Measurements from ENCODE around the gene SDK1. TPM values are rescaled to one million over a fixed set of nuclear protein-coding genes. Genes with fewer than 3 reads are reported as not detected.

Gene SDK1
- total RNA-seq, 3 donors from 2014 or later (not counting 1 experiment from before 2014, with no cell fraction given) = 0.05 to 0.11 TPM; not detected in 1

GRCh38 chr7:4144172-4144701, 843.2 kb downstream of the SDK1 start:
- no peak overlapping the region for H3K4me3 ChIP-seq (ENCODE audit: low read length)
- H3K27me3 Mint-ChIP-seq (ENCODE audit: low read depth in 2 of 2) = peaks cover 6 to 7% of the 10 kb centered on the region in 2 donors
- H3K9me3 Mint-ChIP-seq = no peaks in the 10 kb centered on the region
- H3K27ac ChIP-seq (ENCODE audit: low read length) = no peak overlapping the region
- no peaks in the 10 kb centered on the region for H3K36me3 Mint-ChIP-seq
- intact Hi-C loops (cut with micrococcal nuclease) = no loop called here
- WGBS (ENCODE audit: insufficient coverage) = 43% methylated on average over 20 of the region's 20 CpGs
- no peak for ATAC-seq
- peak overlapping the region in 1 of 2 donors; percentile 15 for H3K27ac Mint-ChIP-seq
- H3K4me1 Mint-ChIP-seq = peaks cover 6 to 15% of the 10 kb centered on the region in 2 donors
- peak overlapping the region; percentile 69 for H3K4me3 Mint-ChIP-seq
- no peak for TF ChIP-seq CTCF (IDR thresholded peaks at IDR 0.05)
- H3K27me3 ChIP-seq (ENCODE audit: control insufficient read depth, insufficient read depth, low read length) = no peaks in the 10 kb centered on the region
- no peaks in the 10 kb centered on the region for H3K9me3 ChIP-seq (ENCODE audit: control insufficient read depth, insufficient read depth, low read length)
- peaks cover 3% of the 10 kb centered on the region for H3K4me1 ChIP-seq (ENCODE audit: control insufficient read depth, insufficient read depth, low read length)
- no peak for DNase-seq
- H3K36me3 ChIP-seq (ENCODE audit: control insufficient read depth, insufficient read depth, low read length) = no peaks in the 10 kb centered on the region

- no peaks in the 10 kb centered on the region for H3K27me3 ChIP-seq (ENCODE audit: control insufficient read depth, insufficient read depth, low read length)
- WGBS (ENCODE audit: insufficient coverage) = 18% methylated on average over 25 of the region's 25 CpGs
- peaks cover 3% of the 10 kb centered on the region for H3K4me1 ChIP-seq (ENCODE audit: control insufficient read depth, insufficient read depth, low read length)
- Mint-ChIP-seq H3K9me3 (no peaks in the 10 kb centered on the region), H3K27me3 (ENCODE audit: low read depth in 2 of 2) (peaks cover 6 to 7% of the 10 kb centered on the region in 2 donors), H3K4me1 (peaks cover 6 to 15% of the 10 kb centered on the region in 2 donors), H3K36me3 (no peaks in the 10 kb centered on the region), H3K4me3 (peak overlapping the region; percentile 69), H3K27ac (peak overlapping the region in 1 of 2 donors; percentile 15)
- peak in 1 of 3 donors; percentile 17 for ATAC-seq
- no peak for DNase-seq
- no peaks in the 10 kb centered on the region for H3K9me3 ChIP-seq (ENCODE audit: control insufficient read depth, insufficient read depth, low read length)
- intact Hi-C loops (cut with micrococcal nuclease) = no loop called here
- no peak for TF ChIP-seq CTCF (IDR thresholded peaks at IDR 0.05)
- no peak overlapping the region for H3K4me3 ChIP-seq (ENCODE audit: low read length)
- no peak overlapping the region for H3K27ac ChIP-seq (ENCODE audit: low read length)
- H3K36me3 ChIP-seq (ENCODE audit: control insufficient read depth, insufficient read depth, low read length) = no peaks in the 10 kb centered on the region
These were observed 843.9 kb downstream of the SDK1 start for GRCh38 chr7:4144811-4145510.

GRCh38 chr7:4145576-4145975, 844.5 kb downstream of the SDK1 start:
- H3K4me1 Mint-ChIP-seq = peaks cover 6 to 12% of the 10 kb centered on the region in 2 donors
- Histone ChIP-seq H3K9me3 (ENCODE audit: control insufficient read depth, insufficient read depth, low read length) (no peaks in the 10 kb centered on the region), H3K4me3 (ENCODE audit: low read length) (no peak overlapping the region), H3K36me3 (ENCODE audit: control insufficient read depth, insufficient read depth, low read length) (no peaks in the 10 kb centered on the region), H3K4me1 (ENCODE audit: control insufficient read depth, insufficient read depth, low read length) (peaks cover 3% of the 10 kb centered on the region), H3K27me3 (ENCODE audit: control insufficient read depth, insufficient read depth, low read length) (no peaks in the 10 kb centered on the region), H3K27ac (ENCODE audit: low read length) (no peak overlapping the region)
- H3K4me3 Mint-ChIP-seq = no peak overlapping the region
- no peak for TF ChIP-seq CTCF (IDR thresholded peaks at IDR 0.05)
- 91% methylated on average over 14 of the region's 14 CpGs for WGBS (ENCODE audit: insufficient coverage)
- H3K27ac Mint-ChIP-seq = no peak overlapping the region
- intact Hi-C loops (cut with micrococcal nuclease) = no loop called here
- H3K36me3 Mint-ChIP-seq = no peaks in the 10 kb centered on the region
- H3K27me3 Mint-ChIP-seq (ENCODE audit: low read depth in 2 of 2) = peaks cover 6 to 7% of the 10 kb centered on the region in 2 donors
- DNase-seq (no peak), ATAC-seq (no peak)
- no peaks in the 10 kb centered on the region for H3K9me3 Mint-ChIP-seq
